Brain pericyte (primary cell): ENCODE measurements around the gene PLEKHO2.

Experiments
- DNase-seq: peaks from one replicate; pipeline ENCODE4 v3.0.0-alpha.2; 2012; ENCODE audit warnings: low read depth, low spot score

The PLEKHO2 gene

DNA sequence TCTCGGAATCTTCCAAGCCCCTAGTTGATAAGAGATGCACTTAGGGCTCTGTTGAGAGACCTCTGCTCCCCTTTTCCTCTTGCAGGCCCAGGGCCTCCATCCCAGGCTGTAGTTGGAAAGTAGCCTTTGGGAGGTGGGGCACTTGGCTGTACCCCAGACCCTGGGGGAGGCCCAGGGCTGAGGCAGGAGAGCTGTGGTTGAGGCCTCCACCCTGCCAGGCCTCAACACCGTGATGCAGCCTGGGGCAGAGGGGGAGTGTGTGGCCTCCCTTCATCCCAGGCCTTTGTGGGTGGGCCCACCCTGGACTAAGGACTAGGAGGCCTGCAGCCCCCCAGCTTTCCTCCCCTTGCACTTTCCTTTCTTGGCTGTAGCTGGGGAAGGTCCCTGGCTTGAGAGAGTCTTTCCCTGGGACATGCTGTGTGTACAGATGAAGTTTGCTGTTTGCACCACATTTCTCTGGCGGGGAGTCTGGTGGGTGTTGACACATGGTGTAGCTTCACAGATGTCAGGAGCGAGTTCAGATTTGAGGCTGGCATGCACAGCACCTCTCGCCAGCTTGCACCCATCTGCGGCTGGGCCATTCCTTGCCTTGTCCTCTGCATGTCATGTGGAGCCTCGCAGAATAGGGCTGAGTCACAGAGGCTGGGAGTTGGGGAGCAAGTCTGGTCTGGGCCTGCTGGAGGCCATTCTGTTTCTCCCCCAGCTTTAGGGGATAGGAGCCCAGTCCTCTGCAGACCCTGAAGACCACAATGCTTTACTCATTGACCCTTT, 13.7 kb downstream of the PLEKHO2 start:
- DNase-seq: no peak

GRCh38 chr15:64856429-64857145, 14.9 kb downstream of the PLEKHO2 start:
- DNase-seq: no peak

DNA sequence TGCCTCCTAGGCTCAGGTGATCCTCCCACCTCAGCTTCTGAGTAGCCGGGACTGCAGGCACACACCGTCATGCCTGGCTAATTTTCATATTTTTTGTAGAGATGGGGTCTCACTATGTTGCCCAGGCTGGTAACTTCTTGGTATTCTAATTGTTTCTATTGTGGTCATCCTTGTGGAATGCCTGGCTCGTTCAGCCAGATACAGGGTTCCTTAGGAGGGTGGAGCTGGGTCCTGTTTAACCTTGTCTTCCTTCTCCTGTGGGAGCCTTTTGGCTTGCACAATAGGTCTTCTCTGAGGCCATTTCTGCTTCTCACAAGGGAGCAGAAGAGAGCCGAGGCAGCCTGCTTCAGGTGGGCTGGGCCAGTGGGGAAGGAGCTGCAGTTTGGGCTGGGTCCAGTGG, 15.7 kb downstream of the PLEKHO2 start:
- DNase-seq: no peak

DNA sequence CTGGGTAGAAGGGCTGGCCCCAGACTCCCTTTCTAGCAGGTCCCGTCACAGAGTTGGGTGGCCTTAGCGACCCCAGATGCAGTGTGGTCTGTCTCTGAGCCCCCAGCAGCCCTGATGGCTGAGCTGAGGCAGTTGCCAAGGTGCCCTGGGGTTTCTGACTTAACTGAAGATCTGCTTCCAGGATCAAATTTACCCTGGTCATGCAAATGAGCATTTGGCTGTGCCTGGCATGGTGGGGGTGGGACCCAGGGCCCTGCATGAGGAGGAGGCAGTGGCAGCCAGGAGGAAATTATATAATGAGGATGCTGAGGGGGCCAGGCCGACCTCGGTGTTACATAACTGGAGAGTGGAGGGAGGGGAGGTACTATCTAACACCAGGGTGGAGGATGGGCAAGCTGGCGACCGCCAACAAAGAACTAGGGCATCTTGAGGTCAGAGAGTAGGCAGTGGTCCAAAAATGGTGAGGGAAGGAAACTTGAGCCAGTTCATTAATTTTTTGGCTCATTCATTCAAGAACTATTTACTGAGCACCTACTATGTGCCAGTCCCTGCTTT, 16.4 kb downstream of the PLEKHO2 start:
- no peak for DNase-seq

GRCh38 chr15:64859226-64859625, 17.5 kb downstream of the PLEKHO2 start:
- DNase-seq: no peak

- no peak for DNase-seq
Observed at GRCh38 chr15:64861331-64861730, 19.6 kb downstream of the PLEKHO2 start.

DNA sequence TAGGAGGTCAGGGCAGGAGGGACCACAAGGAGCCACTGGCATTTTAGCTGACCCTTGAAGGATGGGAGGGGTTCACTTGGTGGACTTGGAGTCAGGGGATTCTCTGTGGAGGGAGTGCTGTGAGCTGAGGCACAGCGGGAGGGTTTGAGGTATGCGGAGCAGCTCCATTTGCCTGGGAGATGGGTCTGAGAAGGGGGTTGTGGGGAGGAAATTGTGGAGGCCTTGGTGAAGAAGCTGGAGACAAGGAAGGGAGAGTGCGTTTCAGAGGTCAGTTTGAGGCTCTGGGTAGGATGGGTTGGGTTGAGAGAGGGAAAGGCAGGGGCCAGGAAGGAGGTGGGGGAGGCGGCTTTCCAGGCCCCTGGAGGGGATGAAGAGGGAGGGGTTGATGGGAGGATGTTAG, 20.2 kb downstream of the PLEKHO2 start:
- no peak for DNase-seq

DNA sequence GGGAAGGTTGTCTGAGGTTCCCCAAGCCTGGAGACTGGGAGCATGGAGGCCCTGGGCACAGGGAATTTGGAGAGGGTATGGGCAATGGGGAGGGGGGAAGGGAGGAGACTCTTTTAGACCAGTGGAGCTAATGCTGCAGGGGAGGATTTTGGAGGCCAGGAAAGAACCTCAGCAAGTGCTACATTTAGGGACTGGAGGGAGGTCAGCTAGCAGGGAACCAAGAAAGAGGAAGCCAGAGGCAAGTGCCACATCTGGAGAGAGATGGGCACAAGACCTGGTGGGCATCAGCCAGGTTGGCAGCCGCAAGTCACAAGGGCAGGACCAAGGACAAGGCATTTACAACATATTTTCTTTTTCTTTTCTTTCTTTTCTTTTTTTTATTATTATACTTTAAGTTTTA, 20.7 kb downstream of the PLEKHO2 start:
- no peak for DNase-seq

GRCh38 chr15:64864068-64864467, 22.4 kb downstream of the PLEKHO2 start:
- DNase-seq: no peak

- DNase-seq: peak; percentile 52
Observed at GRCh38 chr15:64865126-64865997, 23.6 kb downstream of the PLEKHO2 start.

DNA sequence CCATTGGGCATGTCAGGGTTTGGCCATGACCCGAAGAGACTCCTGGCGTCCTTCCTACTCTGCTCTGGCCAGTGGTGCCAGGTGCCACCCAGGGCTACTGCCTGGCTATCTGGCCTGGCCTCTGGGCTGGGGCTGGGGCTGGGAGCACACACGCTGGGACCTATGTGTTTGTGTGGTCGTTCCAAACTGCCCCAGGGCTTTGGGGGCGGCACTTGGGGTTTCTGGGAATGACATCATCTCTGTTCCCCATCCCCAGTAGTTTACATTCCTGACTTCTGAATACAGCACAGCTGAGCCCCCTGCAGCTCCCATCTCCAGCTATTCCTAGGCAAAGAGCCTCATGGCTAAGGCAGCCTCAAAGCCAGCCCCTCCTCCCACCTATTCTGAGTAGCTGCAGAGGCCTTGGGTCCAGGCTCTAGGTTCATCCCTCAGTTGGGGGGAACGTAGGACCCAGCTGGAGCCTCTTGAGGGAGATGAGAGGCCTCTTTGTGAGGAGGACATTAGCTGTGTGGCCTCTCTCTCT, 24.3 kb downstream of the PLEKHO2 start:
- DNase-seq: peak; percentile 82

DNA sequence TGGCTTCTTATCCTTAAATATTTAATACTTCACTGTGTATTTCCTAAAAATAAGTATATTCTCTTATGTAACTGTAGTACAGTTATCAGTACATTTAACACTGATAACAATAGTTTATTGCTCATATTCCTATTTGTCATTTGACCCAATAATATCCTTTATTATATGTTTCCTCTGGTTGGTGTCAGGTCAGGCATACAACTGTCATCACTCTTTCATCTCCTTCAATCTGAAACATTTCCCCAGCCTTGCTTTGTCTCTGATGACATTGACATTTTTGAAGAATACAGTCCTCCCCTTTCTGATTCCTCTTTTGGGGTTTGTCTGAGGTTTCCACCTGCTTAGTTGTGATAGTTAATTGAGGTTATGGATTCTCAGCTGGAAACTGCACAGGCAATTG, 27.8 kb downstream of the PLEKHO2 start:
- no peak for DNase-seq

GRCh38 chr15:64870353-64870752, 28.6 kb downstream of the PLEKHO2 start:
- DNase-seq: no peak

GRCh38 chr15:64875641-64876223, 34.0 kb downstream of the PLEKHO2 start:
- no peak for DNase-seq

DNA sequence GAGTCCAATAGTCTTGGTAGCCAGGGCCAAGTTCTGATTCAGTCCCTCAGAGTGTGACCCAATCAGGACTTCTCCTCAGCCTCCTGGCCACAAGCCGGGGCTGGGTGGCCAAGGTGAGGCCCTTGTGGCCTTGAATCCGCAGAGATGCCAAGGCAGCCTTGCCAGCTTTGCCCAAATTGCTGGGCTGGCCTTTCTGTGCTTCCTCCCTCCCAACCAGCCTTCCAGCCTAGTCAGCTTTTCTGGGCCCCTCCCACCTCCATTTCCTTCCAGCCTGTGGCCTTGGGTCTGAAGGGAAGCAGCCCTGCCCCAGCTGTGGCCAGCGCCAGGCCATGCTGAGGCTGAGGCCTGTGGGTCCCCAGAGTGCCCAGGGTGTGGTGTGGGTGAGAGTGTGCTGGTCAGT, 35.7 kb downstream of the PLEKHO2 start:
- no peak for DNase-seq

- DNase-seq: no peak
Observed at GRCh38 chr15:64878705-64879104, 37.0 kb downstream of the PLEKHO2 start.

- DNase-seq: no peak
Observed at GRCh38 chr15:64883100-64883581, 41.4 kb downstream of the PLEKHO2 start.

DNA sequence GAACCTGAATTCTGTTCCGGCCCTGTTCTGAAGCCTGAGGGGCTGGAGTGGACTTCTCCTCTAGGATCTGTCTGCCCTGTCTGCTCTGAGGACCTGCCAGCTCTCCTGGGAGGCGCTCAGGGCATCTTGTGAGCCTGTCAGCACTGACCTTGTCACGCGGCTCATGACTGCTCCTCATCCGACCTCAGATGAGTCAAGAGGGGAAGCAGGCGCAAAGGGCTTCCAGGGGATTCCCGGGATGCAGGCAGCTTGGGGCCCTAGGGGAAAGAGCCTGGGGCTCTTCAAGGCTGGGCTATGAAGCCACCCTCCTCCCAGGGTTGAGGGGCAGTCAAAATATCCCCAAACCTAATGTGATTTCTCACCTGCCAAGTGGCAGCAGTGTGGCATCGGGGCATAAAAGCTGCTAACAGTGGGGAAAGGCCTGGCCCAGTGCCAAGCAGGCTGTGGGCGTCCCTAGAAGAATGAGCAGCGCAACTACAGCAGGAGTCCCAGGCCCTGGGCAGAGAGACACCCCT, 42.3 kb downstream of the PLEKHO2 start:
- no peak for DNase-seq

GRCh38 chr15:64884679-64885078, 43.0 kb downstream of the PLEKHO2 start:
- DNase-seq: no peak

- DNase-seq: no peak
Observed at GRCh38 chr15:64888336-64888735, 46.6 kb downstream of the PLEKHO2 start.

DNA sequence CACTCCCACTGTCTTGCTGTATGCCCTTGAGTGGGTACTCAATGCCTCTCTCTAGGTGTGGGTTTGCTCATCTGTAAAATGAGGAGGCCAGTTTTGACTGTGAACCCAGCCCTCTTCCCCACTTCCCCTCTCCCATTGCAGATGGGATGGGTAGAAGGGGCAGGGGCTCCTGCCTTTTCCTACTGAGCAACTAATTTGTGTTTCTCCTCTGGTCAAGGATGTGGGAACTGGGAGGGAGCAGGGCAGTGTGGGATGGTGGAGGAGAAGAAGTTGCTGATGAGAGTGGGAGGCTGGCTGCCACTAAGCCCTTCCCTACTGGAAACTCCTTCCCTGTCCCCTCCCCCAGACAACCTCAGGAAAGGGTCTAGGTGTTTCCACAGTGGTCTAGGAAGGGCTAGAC, 49.8 kb downstream of the PLEKHO2 start:
- DNase-seq: no peak
